Loucy (cell line): ENCODE measurements around the gene ZNF317.

ENCODE experiments used
- H2AFZ ChIP-seq: fragments of 200-600 bp; sonication (generic); 2 replicates; pipeline ENCODE4 v1.6.0; 2016; ENCODE audit warnings: antibody characterized with exemption, mild to moderate bottlenecking, low read length, moderate library complexity
- H3F3A ChIP-seq: fragments of 200-600 bp; 2 replicates; pipeline ENCODE4 v1.6.0; 2016; ENCODE audit warnings: antibody characterized with exemption, low read depth, mild to moderate bottlenecking
- H3K27me3 ChIP-seq: fragments of 200-600 bp; sonication (generic); 2 replicates; pipeline ENCODE4 v1.6.1; 2014; ENCODE audit warnings: low read length, mild to moderate bottlenecking; ENCODE audit not compliant: insufficient read depth, poor library complexity, severe bottlenecking
- H3K36me3 ChIP-seq: fragments of 200-600 bp; sonication (generic); 2 replicates; pipeline ENCODE4 v1.6.1; 2016; ENCODE audit warnings: low read length; ENCODE audit not compliant: insufficient read depth
- H3K4me1 ChIP-seq: fragments of 200-600 bp; sonication (generic); 2 replicates; pipeline ENCODE4 v1.5.1; 2014; ENCODE audit warnings: low read length, mild to moderate bottlenecking; ENCODE audit not compliant: insufficient read depth, poor library complexity, severe bottlenecking
- H3K4me2 ChIP-seq: fragments of 200-600 bp; sonication (generic); 2 replicates; pipeline ENCODE4 v1.6.0; 2014; ENCODE audit warnings: antibody characterized with exemption, low read length, low read depth, mild to moderate bottlenecking; ENCODE audit not compliant: poor library complexity, severe bottlenecking
- H3K4me3 ChIP-seq: fragments of 200-600 bp; sonication (generic); 2 replicates; pipeline ENCODE4 v1.5.1; 2014; ENCODE audit warnings: low read length, mild to moderate bottlenecking, mixed read lengths; ENCODE audit not compliant: poor library complexity, severe bottlenecking
- H3K79me2 ChIP-seq: fragments of 200-600 bp; sonication (generic); 2 replicates; pipeline ENCODE4 v1.6.1; 2014; ENCODE audit warnings: low read length; ENCODE audit not compliant: insufficient read depth
- H3K9ac ChIP-seq: fragments of 200-600 bp; sonication (generic); 2 replicates; pipeline ENCODE4 v1.6.0; 2014; ENCODE audit warnings: mild to moderate bottlenecking, low read depth, low read length, moderate library complexity; ENCODE audit not compliant: poor library complexity, severe bottlenecking
- H3K9me2 ChIP-seq: fragments of 200-600 bp; sonication (generic); replicated peaks from 2 replicates; pipeline ENCODE4 v1.6.1; 2016; ENCODE audit warnings: low read depth, low read length, mixed read lengths
- H3K9me3 ChIP-seq: fragments of 200-600 bp; sonication (generic); 2 replicates; pipeline ENCODE4 v1.6.1; 2014; ENCODE audit warnings: mild to moderate bottlenecking, antibody characterized with exemption, low read length, low read depth; ENCODE audit not compliant: insufficient read depth
- H4K20me1 ChIP-seq: fragments of 200-600 bp; sonication (generic); 2 replicates; pipeline ENCODE4 v1.6.0; 2014; ENCODE audit warnings: antibody characterized with exemption, low read length, mild to moderate bottlenecking; ENCODE audit not compliant: insufficient read depth, poor library complexity, severe bottlenecking
- CTCF ChIP-seq: fragments of 200-600 bp; sonication (generic); conservative IDR thresholded peaks from 2 replicates; pipeline ENCODE4 v1.5.1; 2014; ENCODE audit warnings: mild to moderate bottlenecking, antibody characterized with exemption, low read length
- EZH2phosphoT487 ChIP-seq: fragments of 200-600 bp; IDR thresholded peaks from 2 replicates; pipeline ENCODE4 v1.6.1; 2018; ENCODE audit warnings: antibody characterized with exemption, mild to moderate bottlenecking, moderate library complexity, borderline replicate concordance

ZNF317 gene

DNA sequence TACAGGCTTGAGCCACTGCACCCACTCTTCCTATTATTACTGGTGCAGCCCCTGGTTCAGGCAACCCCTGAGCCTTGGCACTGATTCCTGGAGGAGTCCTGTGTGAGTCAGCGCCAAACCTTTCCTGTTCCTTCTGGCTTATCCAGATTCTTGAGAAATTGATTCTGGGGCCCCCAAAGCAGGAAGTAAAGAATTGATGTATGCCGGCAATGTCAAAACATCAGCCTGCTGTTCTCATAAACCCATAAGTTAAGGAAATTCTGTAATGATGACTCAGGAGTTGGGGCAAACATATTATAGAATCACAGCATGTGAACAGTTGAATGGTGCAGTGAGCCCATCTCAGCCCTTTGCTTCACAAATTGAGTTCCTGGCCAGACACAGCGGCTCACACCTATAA lies 12.0 kb upstream of the ZNF317 start:
- no peaks in the 10 kb centered on the region for H3K9me3 ChIP-seq
- no peak overlapping the region for H3K4me2 ChIP-seq
- no peaks in the 10 kb centered on the region for H3K36me3 ChIP-seq
- no peaks in the 10 kb centered on the region for H3K79me2 ChIP-seq
- no peaks in the 10 kb centered on the region for H3F3A ChIP-seq
- H4K20me1 ChIP-seq, result no peaks in the 10 kb centered on the region
- no peak overlapping the region for H3K4me3 ChIP-seq
- no peak for TF ChIP-seq CTCF
- TF ChIP-seq EZH2phosphoT487, result no peak
- H3K9ac ChIP-seq, result no peak overlapping the region
- no peaks in the 10 kb centered on the region for H3K27me3 ChIP-seq
- H3K9me2 ChIP-seq, result no peaks in the 10 kb centered on the region
- no peak overlapping the region for H2AFZ ChIP-seq
- no peaks in the 10 kb centered on the region for H3K4me1 ChIP-seq

DNA sequence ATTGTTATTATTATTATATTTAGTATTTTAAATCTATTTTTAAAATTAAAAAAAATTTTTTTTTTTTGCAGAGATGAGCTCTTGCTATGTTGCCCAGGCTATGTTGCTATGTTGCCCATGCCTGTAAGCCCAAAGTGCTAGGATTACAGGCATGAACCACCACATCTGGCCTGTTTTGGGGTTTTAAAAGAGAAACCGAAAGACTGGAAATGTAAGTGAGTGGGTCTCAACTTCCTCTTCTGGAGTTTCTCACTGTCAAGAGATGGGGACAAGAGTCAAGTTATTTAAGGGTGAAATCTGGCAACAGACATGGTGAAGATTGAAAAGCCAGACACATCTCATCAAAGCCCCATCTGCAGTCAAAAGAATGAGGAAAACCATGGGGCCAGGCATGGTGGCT lies 9.2 kb upstream of the ZNF317 start:
- H3K9me2 ChIP-seq, result no peaks in the 10 kb centered on the region
- no peaks in the 10 kb centered on the region for H3K4me1 ChIP-seq
- no peaks in the 10 kb centered on the region for H3K9me3 ChIP-seq
- no peaks in the 10 kb centered on the region for H4K20me1 ChIP-seq
- TF ChIP-seq CTCF (no peak), EZH2phosphoT487 (no peak)
- H3K9ac ChIP-seq, result no peak overlapping the region
- H3K27me3 ChIP-seq, result no peaks in the 10 kb centered on the region
- H3F3A ChIP-seq, result no peaks in the 10 kb centered on the region
- no peaks in the 10 kb centered on the region for H3K79me2 ChIP-seq
- H3K36me3 ChIP-seq, result no peaks in the 10 kb centered on the region
- no peak overlapping the region for H3K4me3 ChIP-seq
- H3K4me2 ChIP-seq, result no peak overlapping the region
- no peak overlapping the region for H2AFZ ChIP-seq

DNA sequence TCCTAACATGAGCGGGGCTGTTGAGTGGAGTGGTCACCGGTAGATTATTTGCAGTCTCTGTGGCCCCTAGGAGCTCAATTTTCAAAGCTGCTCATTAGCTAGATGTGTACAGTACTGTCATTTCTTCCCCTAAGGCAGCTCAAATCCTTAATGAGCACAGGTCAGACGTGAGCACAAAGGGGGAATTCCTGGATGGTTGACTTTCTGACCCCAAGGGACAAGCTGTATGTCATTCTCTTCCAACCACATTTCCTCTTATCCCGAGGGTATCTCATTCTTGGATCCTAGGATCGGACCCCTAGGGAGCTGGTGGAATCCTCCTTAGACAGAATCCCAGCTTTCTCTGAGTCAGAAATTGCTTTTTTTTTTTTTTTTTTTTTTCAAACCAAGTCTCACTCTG lies 7.8 kb upstream of the ZNF317 start:
- H3K27me3 ChIP-seq, result no peaks in the 10 kb centered on the region
- H3K4me3 ChIP-seq, result no peak overlapping the region
- H3K9me2 ChIP-seq, result no peaks in the 10 kb centered on the region
- no peak overlapping the region for H2AFZ ChIP-seq
- no peaks in the 10 kb centered on the region for H3F3A ChIP-seq
- no peak overlapping the region for H3K9ac ChIP-seq
- TF ChIP-seq CTCF, result no peak
- H3K36me3 ChIP-seq, result no peaks in the 10 kb centered on the region
- no peaks in the 10 kb centered on the region for H3K79me2 ChIP-seq
- no peaks in the 10 kb centered on the region for H4K20me1 ChIP-seq
- no peaks in the 10 kb centered on the region for H3K9me3 ChIP-seq
- peaks cover 4% of the 10 kb centered on the region for H3K4me1 ChIP-seq
- H3K4me2 ChIP-seq, result no peak overlapping the region
